ENCODE measurements around the gene FAM171A2.

Gene FAM171A2

GRCh38 chr17:44327715-44328449 is 35.8 kb downstream of the FAM171A2 start:
- DNase-seq (ENCODE audit: low read depth): no peak
- no peak overlapping the region for H3K4me3 ChIP-seq (ENCODE audit: low read depth, low read length)
- no peak for TF ChIP-seq CTCF (IDR thresholded peaks at IDR 0.05; ENCODE audit: insufficient read depth, low read depth, low read length, missing control alignments)

DNA sequence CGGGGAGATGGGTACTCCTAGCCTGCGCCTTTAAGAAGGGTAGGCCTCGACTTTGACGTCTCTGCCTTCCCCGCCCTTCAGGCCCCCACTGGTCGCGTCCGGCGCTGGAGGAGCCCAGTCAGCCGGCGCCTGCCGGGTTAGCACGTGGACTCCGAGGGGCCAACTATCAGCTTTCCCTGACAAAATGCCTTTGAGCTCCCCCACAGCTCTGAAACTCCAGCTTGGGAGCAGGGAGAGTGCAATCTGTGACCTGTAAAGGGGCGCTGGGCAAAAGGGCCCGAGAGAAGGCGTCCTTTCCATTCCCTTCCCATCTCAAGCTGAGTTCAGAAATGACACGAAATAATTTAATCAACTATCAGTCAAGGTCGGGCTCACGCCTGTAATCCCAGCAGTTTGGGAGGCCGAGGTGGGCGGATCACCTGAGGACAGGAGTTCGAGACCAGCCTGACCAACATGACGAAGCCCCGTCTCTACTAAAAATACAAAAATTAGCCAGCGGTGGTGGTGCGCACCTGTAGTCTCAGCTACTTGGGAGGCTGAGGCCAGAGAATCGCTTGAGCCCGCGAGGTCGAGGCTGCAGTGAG is 36.7 kb downstream of the FAM171A2 start:
- peak; percentile 98 for DNase-seq (ENCODE audit: low read depth)
- peak overlapping the region; percentile 70 for H3K4me3 ChIP-seq (ENCODE audit: low read depth, low read length)
- TF ChIP-seq CTCF (IDR thresholded peaks at IDR 0.05; ENCODE audit: insufficient read depth, low read depth, low read length, missing control alignments): no peak

DNA sequence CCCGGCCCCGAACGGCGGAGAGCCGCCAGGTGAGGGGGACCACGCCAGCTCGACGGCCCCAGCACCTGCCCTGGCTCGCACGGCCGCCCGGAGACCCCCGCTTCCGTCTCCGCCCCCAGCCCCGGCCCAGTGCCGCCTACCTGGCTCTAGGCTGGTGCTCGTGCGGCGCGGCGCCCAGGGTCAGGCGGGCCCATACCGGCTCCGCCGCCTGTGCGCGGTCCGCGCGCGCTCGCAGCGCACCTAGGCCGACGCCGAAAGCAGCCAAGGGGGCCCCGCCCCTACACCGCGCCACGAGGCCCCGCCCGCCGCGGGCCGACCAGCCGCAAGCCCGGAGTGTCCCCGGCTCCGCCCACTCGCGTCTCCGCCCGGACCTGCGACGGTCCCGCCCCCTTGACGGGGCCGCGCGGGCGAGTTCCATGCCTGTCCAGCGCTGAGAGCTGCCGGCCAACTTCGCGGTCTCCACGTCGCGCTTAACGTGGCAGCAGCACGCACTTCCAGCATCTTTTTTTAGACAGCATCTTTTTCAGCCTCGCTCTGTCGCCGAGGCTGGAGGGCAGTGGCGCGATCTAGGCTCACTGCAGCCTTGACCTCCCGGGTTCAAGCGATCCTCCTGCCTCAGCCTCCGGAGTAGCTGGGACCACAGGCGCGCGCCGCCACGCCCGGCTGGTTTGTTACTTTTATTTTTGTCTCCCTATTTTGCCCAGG is 38.9 kb downstream of the FAM171A2 start, which contains the start of gene SLC25A39:
SLC25A39 (minus strand) TSS at position 253 of the 705 bp plus-strand sequence. CDS start 1,261 bp downstream, outside the sequence.
- peak within 1 kb of the TSS; percentile 86 for H3K4me3 ChIP-seq (ENCODE audit: low read depth, low read length)
- DNase-seq (ENCODE audit: low read depth): peak; percentile 98
- TF ChIP-seq CTCF (IDR thresholded peaks at IDR 0.05; ENCODE audit: insufficient read depth, low read depth, low read length, missing control alignments): no peak

DNA sequence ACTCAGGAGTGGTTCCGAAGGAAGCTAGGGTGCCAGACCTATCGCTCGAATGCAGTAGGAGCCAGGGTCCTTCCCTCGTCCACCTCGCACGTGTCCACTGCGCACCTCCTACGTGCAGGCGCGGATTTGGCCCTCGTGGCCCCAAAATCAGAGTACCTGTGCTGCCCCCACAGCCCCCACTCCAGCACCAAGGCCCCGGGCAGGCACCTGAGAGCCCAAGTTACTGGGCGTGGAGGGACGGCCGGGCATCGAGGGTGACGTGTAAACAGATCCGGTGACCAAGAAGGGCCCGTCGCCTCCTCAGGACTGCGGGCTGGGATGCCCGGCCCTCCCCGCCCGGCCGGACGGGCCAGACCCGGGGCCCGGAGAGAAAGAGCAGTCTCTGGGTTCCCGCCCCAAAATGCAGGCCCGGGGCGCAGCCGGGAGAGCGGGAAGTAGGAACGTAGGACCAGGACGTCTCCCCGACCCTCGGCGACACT is 39.5 kb downstream of the FAM171A2 start:
- no peak for TF ChIP-seq CTCF (IDR thresholded peaks at IDR 0.05; ENCODE audit: insufficient read depth, low read depth, low read length, missing control alignments)
- H3K4me3 ChIP-seq (ENCODE audit: low read depth, low read length): peak overlapping the region; percentile 86
- DNase-seq (ENCODE audit: low read depth): peak; percentile 35

DNA sequence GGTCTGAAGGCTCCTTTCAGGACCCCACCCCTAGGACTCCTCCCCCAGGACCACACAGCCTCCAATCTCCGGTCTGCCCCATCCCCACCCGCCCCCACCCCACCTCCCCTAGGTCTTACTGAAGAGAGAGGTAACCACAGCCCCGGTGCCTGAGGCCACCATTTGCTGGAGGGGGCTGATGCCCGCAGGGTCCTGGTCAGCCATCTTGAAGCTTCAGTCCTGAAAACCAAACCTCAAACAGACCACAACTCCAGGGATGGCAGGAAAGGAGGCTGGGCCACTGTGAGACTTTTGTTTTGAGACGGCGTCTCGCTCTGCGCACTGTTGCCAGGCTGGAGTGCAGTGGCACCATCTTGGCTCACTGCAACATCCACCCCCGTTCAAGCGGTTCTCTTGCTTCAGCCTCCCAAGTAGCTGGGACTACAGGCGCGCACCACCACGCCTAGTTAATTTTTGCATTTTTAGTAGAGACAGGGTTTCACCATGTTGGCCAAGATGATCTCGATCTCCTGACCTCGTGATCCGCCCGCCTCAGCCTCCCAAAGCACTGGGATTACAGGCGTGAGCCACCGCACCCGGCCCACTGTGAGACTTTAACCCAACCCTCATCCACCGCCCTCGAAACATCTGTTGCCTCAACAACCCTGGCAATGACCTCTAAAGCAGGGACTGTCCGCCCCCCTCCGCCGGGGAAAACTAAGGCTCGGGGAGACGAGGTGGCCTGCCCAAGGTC is 40.1 kb downstream of the FAM171A2 start:
- TF ChIP-seq CTCF (IDR thresholded peaks at IDR 0.05; ENCODE audit: insufficient read depth, low read depth, low read length, missing control alignments): no peak
- no peak for DNase-seq (ENCODE audit: low read depth)

DNA sequence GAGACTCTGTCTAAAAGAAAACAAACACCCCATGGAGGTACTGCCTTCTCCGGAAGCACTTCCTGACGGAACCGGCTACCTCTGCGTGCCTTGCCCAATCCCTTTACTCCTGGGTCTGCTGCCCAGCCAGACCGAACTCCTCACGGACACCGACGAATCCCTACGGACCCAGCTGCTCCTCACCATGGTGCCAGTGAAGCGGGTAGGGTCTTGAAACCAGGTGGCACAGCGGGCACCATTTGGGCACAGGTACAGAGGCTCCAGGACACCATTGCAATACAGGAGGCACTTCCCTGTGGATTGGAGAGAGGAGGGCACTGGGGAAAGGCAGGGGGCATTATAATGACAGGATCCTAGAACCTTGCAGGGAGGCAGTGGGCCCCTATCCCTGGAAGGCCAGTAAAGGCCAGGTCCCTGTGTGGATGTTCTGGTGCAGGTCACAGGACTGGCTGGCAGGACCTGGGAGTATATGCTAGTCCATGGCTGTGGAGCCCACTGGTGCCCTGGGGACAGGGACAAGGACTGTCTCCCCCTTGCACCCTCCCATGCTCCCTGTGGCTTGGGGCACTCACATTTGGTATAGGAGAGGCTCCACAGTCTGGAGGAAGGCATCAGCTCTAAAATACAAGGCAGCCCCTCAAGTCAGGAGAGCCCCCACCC is 41.3 kb downstream of the FAM171A2 start:
- TF ChIP-seq CTCF (IDR thresholded peaks at IDR 0.05; ENCODE audit: insufficient read depth, low read depth, low read length, missing control alignments): no peak
- DNase-seq (ENCODE audit: low read depth): no peak
- H3K4me3 ChIP-seq (ENCODE audit: low read depth, low read length): no peak overlapping the region

More for the DNA sequence above, 40.1 kb downstream of the FAM171A2 start:
- H3K4me3 ChIP-seq (ENCODE audit: low read depth, low read length): peak overlapping the region; percentile 86
